Activated CD4-positive, alpha-beta T cell treated with anti-CD3 and anti-CD28 coated beads for 36 hours (primary cell): Measurements from ENCODE around the gene CES5A. TPM values are rescaled to one million over a fixed set of nuclear protein-coding genes. Genes with fewer than 3 reads are reported as not detected.
"Not testable (repeated sequence)": the region's sequence is repeated elsewhere in the genome, so short reads cannot be mapped to it uniquely, and the experiment has no call there.

ENCODE experiments used
- ATAC-seq: fragments of 200-7000 bp; cut with Tn5 transposase; one replicate; pipeline ENCODE4 v1.10.0; 2021; ENCODE audit warnings: mild to moderate bottlenecking, moderate library complexity
- CTCF ChIA-PET: fragments of 350-600 bp; sonication (Branson Sonifier 250); formaldehyde crosslinking; loops from one replicate; lab custom pipeline; 2021; ENCODE audit warnings: antibody characterized with exemption; lab: Charles Lee
- POLR2A ChIA-PET: fragments of 350-600 bp; sonication (Branson Sonifier 250); formaldehyde crosslinking; loops from one replicate; lab custom pipeline; 2021; ENCODE audit warnings: antibody characterized with exemption, inconsistent platforms; lab: Charles Lee
- DNase-seq: peaks from one replicate; pipeline ENCODE4 v3.0.0-alpha.2; 2020
- H3K27ac Mint-ChIP-seq: one replicate; pipeline ENCODE4 v1.8.0; 2021; ENCODE audit warnings: mixed read lengths
- H3K27me3 Mint-ChIP-seq: one replicate; pipeline ENCODE4 v1.8.0; 2021; ENCODE audit warnings: mixed read lengths
- H3K36me3 Mint-ChIP-seq: one replicate; pipeline ENCODE4 v1.8.0; 2021; ENCODE audit warnings: low read depth, mixed read lengths
- H3K4me1 Mint-ChIP-seq: one replicate; pipeline ENCODE4 v1.8.0; 2021; ENCODE audit warnings: mixed read lengths
- H3K4me3 Mint-ChIP-seq: one replicate; pipeline ENCODE4 v1.8.0; 2021; ENCODE audit warnings: mild to moderate bottlenecking, moderate library complexity, mixed read lengths
- H3K9me3 Mint-ChIP-seq: one replicate; pipeline ENCODE4 v1.8.0; 2021; ENCODE audit warnings: low read depth, mixed read lengths
- intact Hi-C, 2 experiments: fragments of 100-400 bp; cut with DNase I in 1 of 2; cut with micrococcal nuclease in 1 of 2; formaldehyde crosslinking; loops; one replicate each; pipeline versions ENCODE4 v1.14.2 to v1.15.1; 2022 to 2024; cut with DNase I, micrococcal nuclease
- total RNA-seq, 2 experiments: library from RNA; stranded (reverse); gene quantifications; one replicate each; pipeline ENCODE4 v1.2.3, GENCODE V29; 2021

CES5A gene, protein sequence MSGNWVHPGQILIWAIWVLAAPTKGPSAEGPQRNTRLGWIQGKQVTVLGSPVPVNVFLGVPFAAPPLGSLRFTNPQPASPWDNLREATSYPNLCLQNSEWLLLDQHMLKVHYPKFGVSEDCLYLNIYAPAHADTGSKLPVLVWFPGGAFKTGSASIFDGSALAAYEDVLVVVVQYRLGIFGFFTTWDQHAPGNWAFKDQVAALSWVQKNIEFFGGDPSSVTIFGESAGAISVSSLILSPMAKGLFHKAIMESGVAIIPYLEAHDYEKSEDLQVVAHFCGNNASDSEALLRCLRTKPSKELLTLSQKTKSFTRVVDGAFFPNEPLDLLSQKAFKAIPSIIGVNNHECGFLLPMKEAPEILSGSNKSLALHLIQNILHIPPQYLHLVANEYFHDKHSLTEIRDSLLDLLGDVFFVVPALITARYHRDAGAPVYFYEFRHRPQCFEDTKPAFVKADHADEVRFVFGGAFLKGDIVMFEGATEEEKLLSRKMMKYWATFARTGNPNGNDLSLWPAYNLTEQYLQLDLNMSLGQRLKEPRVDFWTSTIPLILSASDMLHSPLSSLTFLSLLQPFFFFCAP
- not detected for total RNA-seq

DNA sequence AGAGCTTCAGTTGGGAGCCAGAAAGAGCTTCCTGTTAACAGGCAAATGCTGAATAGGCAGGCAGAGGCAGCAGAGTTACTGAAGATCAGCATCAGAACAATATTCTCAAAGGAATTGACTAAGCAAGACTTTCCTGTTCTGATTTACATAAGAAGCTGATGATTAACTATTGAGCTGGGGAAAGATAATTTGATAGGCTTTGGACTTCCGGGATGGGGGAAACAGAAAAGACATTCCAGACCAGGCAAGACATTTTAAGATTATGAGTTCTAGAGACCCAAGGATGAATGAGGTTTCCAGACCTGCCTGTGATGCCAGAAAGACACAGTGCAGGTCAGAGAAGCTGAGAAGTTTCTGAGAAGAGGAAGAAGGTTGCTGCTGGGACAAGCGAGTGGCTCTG, at the start of gene CES5A:
Gene CES5A (minus strand): TSS at position 101 of the 400 bp plus-strand sequence. CDS start 152 bp downstream, outside the sequence.
- CTCF ChIA-PET: no interaction called here
- POLR2A ChIA-PET: no interaction called here

DNA sequence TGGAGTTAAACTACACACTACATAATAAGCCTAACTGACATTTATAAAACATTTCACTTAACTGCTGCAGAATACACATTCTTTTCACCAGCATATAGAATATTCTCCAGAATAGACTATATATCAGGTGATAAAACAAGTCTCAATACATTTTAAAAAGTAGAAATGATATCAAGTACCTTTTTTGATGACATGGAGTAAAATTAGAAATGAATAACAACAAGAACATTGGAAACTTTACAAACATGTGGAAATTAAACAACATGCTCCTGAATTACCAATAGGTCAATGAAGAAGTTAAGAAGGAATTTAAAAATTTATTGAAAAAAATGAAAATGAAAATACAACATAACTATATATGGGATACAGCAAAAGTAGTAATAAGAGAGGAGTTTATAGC, 47.5 kb upstream of the CES5A start:
- peaks cover 35% of the 10 kb centered on the region for H3K27me3 Mint-ChIP-seq
- intact Hi-C loops: no loop called here
- no peak overlapping the region for H3K27ac Mint-ChIP-seq
- POLR2A ChIA-PET: interaction anchor here (0.6 kb wide), 1 partner anchor 208 kb away, joined by 7 read pairs; no protein-coding TSS in a partner anchor
- no peaks in the 10 kb centered on the region for H3K36me3 Mint-ChIP-seq
- H3K9me3 Mint-ChIP-seq: no peaks in the 10 kb centered on the region
- no peaks in the 10 kb centered on the region for H3K4me1 Mint-ChIP-seq
- ATAC-seq: no peak
- CTCF ChIA-PET: no interaction called here
- no peak overlapping the region for H3K4me3 Mint-ChIP-seq
- no peak for DNase-seq

More for the DNA sequence above, at the start of gene CES5A:
- intact Hi-C loops: no loop called here
- Mint-ChIP-seq H3K4me3 (no peak within 1 kb of the TSS), H3K9me3 (no peaks in the 10 kb centered on the region), H3K4me1 (no peaks in the 10 kb centered on the region), H3K36me3 (no peaks in the 10 kb centered on the region), H3K27ac (no peak within 1 kb of the TSS), H3K27me3 (peaks cover 2% of the 10 kb centered on the region)
- ATAC-seq (no peak), DNase-seq (no peak)

DNA sequence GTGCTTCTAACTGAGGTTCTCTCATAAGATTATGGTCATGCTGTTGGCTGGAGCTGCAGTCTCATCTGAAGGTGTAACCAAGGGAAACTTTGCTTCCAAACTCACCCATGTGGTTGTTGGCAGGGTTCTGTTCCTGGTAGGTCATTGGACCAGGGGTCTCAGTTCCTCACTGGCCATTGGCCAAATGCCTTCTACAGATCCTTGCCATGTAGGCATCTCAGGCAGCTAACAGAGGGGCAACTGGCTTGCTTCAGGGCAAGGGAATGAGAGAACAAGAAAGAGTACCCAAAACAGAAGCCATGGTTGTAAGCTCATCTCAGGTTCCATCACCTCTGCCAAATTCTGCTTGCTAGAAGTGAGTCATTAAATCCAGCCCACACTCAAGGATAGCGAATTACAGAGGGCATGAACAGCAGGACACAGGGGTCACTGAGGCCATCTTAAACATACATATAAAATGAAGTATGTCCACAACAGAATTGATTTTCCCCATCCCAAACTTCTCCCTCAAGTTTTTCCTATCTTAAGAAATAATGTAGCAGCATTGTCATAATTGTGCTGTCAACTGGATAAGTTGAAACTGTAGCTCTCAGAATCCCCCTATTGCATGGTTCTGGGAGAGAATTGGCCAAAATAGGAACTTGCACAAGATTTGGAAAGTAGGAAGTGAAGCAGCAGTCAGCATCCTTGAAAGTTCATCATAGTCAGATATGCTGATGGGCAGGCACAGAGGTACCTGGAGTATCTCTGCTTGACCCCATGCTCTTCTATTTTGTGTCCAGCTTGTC, 42.4 kb upstream of the CES5A start:
- DNase-seq (no peak), ATAC-seq (no peak)
- Mint-ChIP-seq H3K36me3 (no peaks in the 10 kb centered on the region), H3K27ac (no peak overlapping the region), H3K4me1 (no peaks in the 10 kb centered on the region), H3K27me3 (peaks cover 32% of the 10 kb centered on the region), H3K9me3 (no peaks in the 10 kb centered on the region), H3K4me3 (no peak overlapping the region)
- intact Hi-C loops: no loop called here
- POLR2A ChIA-PET: no interaction called here
- CTCF ChIA-PET: interaction anchor here (0.6 kb wide), 1 partner anchor 270 kb away, joined by 3 read pairs; no protein-coding TSS in a partner anchor

DNA sequence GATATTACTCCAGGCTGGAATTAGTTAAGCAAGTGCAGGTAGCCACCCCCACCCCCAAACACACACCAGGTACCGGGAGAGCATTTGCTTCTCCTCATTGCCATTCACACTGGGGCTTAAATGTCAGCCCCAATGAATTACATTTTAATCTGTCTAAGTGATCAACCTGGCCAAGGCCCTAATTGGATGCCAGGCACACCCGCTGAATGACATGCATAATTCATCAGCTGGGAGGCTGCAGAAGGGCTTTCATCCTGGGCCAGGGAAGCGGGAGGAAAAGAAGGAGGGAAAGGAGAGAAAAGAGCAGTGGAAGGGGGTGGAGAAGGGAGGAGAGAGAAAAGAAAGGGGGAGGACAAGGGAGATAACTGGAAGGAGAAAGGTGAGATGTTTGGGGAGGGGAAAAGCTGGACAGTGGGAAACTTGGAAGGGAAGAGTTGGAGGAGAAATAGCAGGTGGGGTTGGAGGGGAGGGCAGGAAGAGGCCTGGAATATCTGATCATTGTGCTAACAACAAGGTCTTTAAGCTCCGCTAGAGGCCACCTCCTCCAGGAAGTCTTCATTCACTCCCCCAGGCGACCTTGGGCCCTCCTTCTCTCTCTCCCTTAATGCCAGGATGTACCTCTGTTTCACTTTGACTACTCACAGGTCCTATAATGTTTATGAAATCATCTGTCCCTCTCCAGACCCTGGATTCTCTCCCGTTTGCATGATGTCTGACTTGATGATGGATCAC, 40.1 kb upstream of the CES5A start:
- CTCF ChIA-PET: interaction anchor here (0.6 kb wide), 1 partner anchor 275 kb away, joined by 3 read pairs; no protein-coding TSS in a partner anchor
- intact Hi-C loops: no loop called here
- no peak for DNase-seq

DNA sequence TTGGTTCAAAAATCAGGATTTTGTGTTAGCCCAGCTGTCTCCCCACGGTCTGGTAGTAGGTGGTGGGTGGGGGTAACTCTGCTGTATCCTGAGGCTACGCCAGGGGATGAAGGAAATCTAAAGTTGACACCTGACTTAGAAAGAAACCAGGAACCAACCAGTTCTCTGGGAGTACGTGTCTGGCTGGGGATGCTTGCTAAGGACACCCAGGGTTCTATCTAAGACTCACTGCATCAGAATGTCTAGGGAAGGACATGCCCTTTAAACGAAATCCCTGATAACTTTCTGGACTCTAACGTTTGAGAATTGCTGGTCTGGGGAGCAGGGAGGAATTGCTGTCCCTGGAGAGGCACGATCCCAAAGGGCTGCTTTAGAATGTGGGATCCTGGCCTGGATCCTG, 39.2 kb upstream of the CES5A start:
- peaks cover 23% of the 10 kb centered on the region for H3K27me3 Mint-ChIP-seq
- H3K27ac Mint-ChIP-seq: no peak overlapping the region
- intact Hi-C loops: no loop called here
- CTCF ChIA-PET: no interaction called here
- no peak for ATAC-seq
- H3K4me3 Mint-ChIP-seq: no peak overlapping the region
- H3K36me3 Mint-ChIP-seq: no peaks in the 10 kb centered on the region
- POLR2A ChIA-PET: no interaction called here
- peaks cover 3% of the 10 kb centered on the region for H3K9me3 Mint-ChIP-seq
- DNase-seq: no peak
- no peaks in the 10 kb centered on the region for H3K4me1 Mint-ChIP-seq

More for the DNA sequence above, 40.1 kb upstream of the CES5A start:
- peaks cover 27% of the 10 kb centered on the region for H3K27me3 Mint-ChIP-seq
- no peaks in the 10 kb centered on the region for H3K36me3 Mint-ChIP-seq
- H3K4me3 Mint-ChIP-seq: no peak overlapping the region
- POLR2A ChIA-PET: no interaction called here
- no peak overlapping the region for H3K27ac Mint-ChIP-seq
- ATAC-seq: no peak
- no peaks in the 10 kb centered on the region for H3K4me1 Mint-ChIP-seq
- peaks cover 3% of the 10 kb centered on the region for H3K9me3 Mint-ChIP-seq

DNA sequence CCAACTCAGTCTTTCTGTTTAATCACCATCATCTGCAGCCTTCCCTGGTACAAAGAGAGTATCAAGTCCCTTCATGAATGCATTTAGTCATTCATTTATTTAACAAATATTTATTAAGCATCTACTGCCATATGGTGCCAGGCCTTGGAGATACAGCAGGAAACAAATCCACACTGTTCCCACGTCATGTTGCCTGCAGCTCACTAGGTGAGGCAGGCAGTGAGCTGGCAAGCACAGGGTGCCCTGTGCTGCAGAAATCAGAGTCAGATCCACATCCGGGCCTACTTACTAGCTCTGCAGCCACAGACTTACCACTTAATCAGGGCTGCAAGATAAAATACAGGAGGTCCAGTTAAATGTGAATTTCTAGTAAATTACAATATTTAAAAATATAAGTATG, 38.5 kb upstream of the CES5A start:
- no peak overlapping the region for H3K27ac Mint-ChIP-seq
- DNase-seq (no peak), ATAC-seq (no peak)
- intact Hi-C loops: no loop called here
- H3K4me3 Mint-ChIP-seq: no peak overlapping the region
- peaks cover 19% of the 10 kb centered on the region for H3K27me3 Mint-ChIP-seq
- CTCF ChIA-PET: no interaction called here
- no peaks in the 10 kb centered on the region for H3K4me1 Mint-ChIP-seq
- H3K36me3 Mint-ChIP-seq: no peaks in the 10 kb centered on the region
- POLR2A ChIA-PET: no interaction called here
- peaks cover 3% of the 10 kb centered on the region for H3K9me3 Mint-ChIP-seq

DNA sequence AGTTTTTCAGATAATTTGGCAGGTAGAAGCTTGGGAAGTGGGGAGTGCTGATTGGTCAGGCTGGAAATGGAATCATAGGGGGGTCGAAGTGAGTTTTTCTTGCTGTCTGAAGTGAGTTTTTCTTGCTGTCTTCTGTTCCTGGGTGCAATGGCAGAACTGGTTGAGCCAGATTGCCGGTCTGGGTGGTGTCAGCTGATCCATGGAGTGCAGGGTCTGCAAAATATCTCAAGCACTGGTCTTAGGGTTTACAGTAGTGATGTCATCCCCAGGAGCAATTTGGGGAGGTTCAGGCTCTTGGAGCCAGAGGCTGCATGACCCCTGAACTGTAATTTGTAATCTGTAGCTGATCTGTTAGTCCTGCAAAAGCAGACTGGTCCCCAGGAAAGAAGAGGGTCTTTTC, 37.9 kb upstream of the CES5A start:
- intact Hi-C loops, ATAC-seq, CTCF ChIA-PET, H3K9me3 Mint-ChIP-seq, H3K4me3 Mint-ChIP-seq, H3K4me1 Mint-ChIP-seq, H3K36me3 Mint-ChIP-seq, DNase-seq, POLR2A ChIA-PET, H3K27ac Mint-ChIP-seq: not testable (repeated sequence)
- H3K27me3 Mint-ChIP-seq: peaks cover 14% of the 10 kb centered on the region

DNA sequence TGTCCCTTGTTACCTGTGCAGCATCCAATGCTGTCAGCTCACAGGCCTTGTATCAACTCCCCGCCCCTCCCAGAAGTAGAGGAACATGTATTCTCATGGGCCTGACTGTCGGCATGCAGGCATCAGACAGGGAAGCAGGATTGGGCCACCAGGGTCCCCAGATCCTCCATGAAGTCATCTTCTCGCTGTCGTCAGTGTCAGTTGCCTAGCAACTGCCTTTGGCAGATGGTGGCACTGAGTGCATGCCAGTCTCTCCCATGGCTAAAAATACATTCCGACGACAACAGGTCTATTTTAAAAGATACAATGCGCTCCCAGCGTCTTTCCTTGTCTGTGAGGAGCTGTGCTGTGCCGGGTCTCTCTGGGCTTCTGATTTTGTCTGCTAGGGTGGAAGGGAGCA, 36.8 kb upstream of the CES5A start:
- intact Hi-C loops: no loop called here
- ChIA-PET CTCF (no interaction called here), POLR2A (no interaction called here)
- Mint-ChIP-seq H3K36me3 (no peaks in the 10 kb centered on the region), H3K4me3 (no peak overlapping the region), H3K9me3 (peaks cover 3% of the 10 kb centered on the region), H3K27ac (no peak overlapping the region), H3K27me3 (peaks cover 18% of the 10 kb centered on the region), H3K4me1 (no peaks in the 10 kb centered on the region)
- ATAC-seq: no peak
- DNase-seq: no peak

DNA sequence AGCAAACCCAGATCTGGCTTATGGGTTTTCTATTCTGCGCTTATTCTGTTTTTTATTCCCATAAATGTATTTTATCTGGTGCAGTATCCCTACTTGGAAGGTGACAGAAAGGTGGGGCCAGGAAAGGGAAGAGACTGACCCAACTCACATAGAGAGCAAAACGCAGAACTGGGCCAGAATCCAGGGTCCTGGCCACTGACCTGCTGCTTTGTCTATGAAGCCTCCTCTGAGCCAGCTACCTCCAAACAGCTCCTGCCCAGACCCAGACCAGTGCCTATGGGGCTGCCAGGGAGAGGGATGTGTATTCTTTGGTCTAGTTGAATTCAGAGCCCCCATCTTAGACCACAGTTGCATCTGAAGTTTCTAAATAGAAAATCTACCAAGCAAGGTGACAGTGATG, 36.4 kb upstream of the CES5A start:
- DNase-seq: no peak
- intact Hi-C loops: no loop called here
- H3K27ac Mint-ChIP-seq: no peak overlapping the region
- H3K9me3 Mint-ChIP-seq: peaks cover 3% of the 10 kb centered on the region
- ChIA-PET POLR2A (no interaction called here), CTCF (no interaction called here)
- peaks cover 17% of the 10 kb centered on the region for H3K27me3 Mint-ChIP-seq
- ATAC-seq: no peak
- no peak overlapping the region for H3K4me3 Mint-ChIP-seq
- H3K36me3 Mint-ChIP-seq: no peaks in the 10 kb centered on the region
- no peaks in the 10 kb centered on the region for H3K4me1 Mint-ChIP-seq

DNA sequence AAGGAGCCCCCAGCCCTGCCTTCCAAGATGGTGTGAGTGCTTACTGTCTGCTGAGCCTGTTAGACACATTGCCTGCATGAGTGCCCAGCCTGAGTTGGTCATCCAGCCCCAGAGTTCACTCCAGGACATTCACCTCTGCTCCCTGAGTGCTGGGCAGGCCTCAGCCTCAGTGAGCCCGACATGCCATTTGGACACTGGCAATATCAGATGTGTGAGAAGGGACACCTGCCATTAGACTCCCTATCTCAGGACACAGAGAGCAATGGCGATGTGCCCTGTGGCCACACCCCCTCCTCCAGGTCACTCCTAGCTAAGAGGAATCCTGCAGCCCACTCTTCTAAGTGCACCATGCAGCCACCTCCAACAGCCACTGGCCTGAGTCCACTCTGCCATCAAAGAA, 34.7 kb upstream of the CES5A start:
- DNase-seq (no peak), ATAC-seq (no peak)

DNA sequence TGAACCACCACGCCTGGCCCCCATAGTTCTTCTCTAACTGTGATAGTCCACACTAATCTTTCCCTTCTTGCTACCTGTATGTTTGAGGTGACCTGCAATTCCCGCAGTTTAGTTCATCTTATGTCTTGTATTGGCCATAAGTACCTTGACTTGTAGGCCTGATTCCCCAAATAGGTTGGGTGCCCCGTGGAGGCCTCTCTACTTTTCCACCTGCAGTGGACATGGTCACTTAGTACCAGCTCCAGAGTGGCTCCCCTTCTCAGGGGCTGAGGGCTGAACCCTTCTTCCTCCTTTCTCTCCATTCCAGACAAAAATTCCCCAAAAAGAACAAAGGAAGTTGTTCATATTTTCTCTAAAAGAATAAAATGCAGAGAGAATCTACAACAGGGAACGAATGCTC, 33.5 kb upstream of the CES5A start:
- H3K27ac Mint-ChIP-seq: no peak overlapping the region

More for the DNA sequence above, 34.7 kb upstream of the CES5A start:
- Mint-ChIP-seq H3K9me3 (peaks cover 3% of the 10 kb centered on the region), H3K36me3 (no peaks in the 10 kb centered on the region), H3K4me1 (no peaks in the 10 kb centered on the region), H3K27me3 (peaks cover 18% of the 10 kb centered on the region), H3K27ac (no peak overlapping the region), H3K4me3 (no peak overlapping the region)
- POLR2A ChIA-PET: no interaction called here
- intact Hi-C loops: no loop called here
- CTCF ChIA-PET: no interaction called here

More for the DNA sequence above, 33.5 kb upstream of the CES5A start:
- intact Hi-C loops: no loop called here
- no peaks in the 10 kb centered on the region for H3K4me1 Mint-ChIP-seq
- ChIA-PET POLR2A (no interaction called here), CTCF (interaction anchor here (0.6 to 0.7 kb wide), 2 partner anchors 63 to 579 kb away, joined by 3 to 4 read pairs; no protein-coding TSS in a partner anchor)
- H3K4me3 Mint-ChIP-seq: no peak overlapping the region
- no peak for DNase-seq
- peaks cover 19% of the 10 kb centered on the region for H3K27me3 Mint-ChIP-seq
- H3K9me3 Mint-ChIP-seq: peaks cover 10% of the 10 kb centered on the region
- ATAC-seq: no peak
- H3K36me3 Mint-ChIP-seq: no peaks in the 10 kb centered on the region
